ENCODE measurements around the gene RABGEF1.
"Not testable (repeated sequence)": the region's sequence is repeated elsewhere in the genome, so short reads cannot be mapped to it uniquely, and the experiment has no call there.

- TF ChIP-seq NR2F2, YY1, SP1, REST (IDR thresholded peaks at IDR 0.05): not testable (repeated sequence)
- TF ChIP-seq, protein P1, sequence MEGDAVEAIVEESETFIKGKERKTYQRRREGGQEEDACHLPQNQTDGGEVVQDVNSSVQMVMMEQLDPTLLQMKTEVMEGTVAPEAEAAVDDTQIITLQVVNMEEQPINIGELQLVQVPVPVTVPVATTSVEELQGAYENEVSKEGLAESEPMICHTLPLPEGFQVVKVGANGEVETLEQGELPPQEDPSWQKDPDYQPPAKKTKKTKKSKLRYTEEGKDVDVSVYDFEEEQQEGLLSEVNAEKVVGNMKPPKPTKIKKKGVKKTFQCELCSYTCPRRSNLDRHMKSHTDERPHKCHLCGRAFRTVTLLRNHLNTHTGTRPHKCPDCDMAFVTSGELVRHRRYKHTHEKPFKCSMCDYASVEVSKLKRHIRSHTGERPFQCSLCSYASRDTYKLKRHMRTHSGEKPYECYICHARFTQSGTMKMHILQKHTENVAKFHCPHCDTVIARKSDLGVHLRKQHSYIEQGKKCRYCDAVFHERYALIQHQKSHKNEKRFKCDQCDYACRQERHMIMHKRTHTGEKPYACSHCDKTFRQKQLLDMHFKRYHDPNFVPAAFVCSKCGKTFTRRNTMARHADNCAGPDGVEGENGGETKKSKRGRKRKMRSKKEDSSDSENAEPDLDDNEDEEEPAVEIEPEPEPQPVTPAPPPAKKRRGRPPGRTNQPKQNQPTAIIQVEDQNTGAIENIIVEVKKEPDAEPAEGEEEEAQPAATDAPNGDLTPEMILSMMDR (IDR thresholded peaks at IDR 0.05; ENCODE audit: low read depth, low read length, missing input control), result not testable (repeated sequence)
These were observed 29.8 kb upstream of the RABGEF1 start for GRCh38 chr7:66710752-66711151.
